ENCODE data around the gene SCN11A. TPM values are rescaled to one million over a fixed set of nuclear protein-coding genes. Genes with fewer than 3 reads are reported as not detected.

SCN11A gene
- total RNA-seq, 1 experiment from 2014 or later = not detected

GRCh38 chr3:39099738-39100499 lies 48.2 kb upstream of the SCN11A start:
- POLR2A ChIA-PET (ENCODE audit: unreplicated experiment) = no interaction called here
- Histone ChIP-seq H3K9me2 (ENCODE audit: insufficient read depth) (no peaks in the 10 kb centered on the region), H3F3A (ENCODE audit: insufficient read depth, low read depth) (peaks cover 7% of the 10 kb centered on the region; the same call in 1 of the 2 replicates), H4K20me1 (ENCODE audit: insufficient read depth) (peaks cover 11% of the 10 kb centered on the region; the same call in 1 of the 2 replicates), H3K9me3 (ENCODE audit: insufficient read depth, low read depth) (no peaks in the 10 kb centered on the region), H3K36me3 (ENCODE audit: low read depth) (peaks cover 3% of the 10 kb centered on the region), H3K4me3 (no peak overlapping the region), H3K4me1 (replicated peaks; ENCODE audit: insufficient read depth) (no peaks in the 10 kb centered on the region), H3K4me2 (no peak overlapping the region), H3K79me2 (ENCODE audit: low read depth) (peaks cover 6% of the 10 kb centered on the region; the same call in 1 of the 2 replicates), H2AFZ (no peak overlapping the region), H3K27ac (no peak overlapping the region), H3K27me3 (ENCODE audit: insufficient read depth, low read depth) (no peaks in the 10 kb centered on the region)
- TF ChIP-seq EZH2 (IDR thresholded peaks at IDR 0.05; ENCODE audit: low read depth) = no peak
- TF ChIP-seq CTCF (conservative IDR thresholded peaks at IDR 0.05) = no peak
- CTCF ChIA-PET = no interaction called here
- intact Hi-C loops (cut with micrococcal nuclease; ENCODE audit: unreplicated experiment) = no loop called here
- BruUV-seq (replicated peaks) = no TSS peak
- DNase-seq = no peak

- H3F3A ChIP-seq (ENCODE audit: insufficient read depth, low read depth) = peaks cover 7% of the 10 kb centered on the region; the same call in 1 of the 2 replicates
- no peaks in the 10 kb centered on the region for H3K27me3 ChIP-seq (ENCODE audit: insufficient read depth, low read depth)
- H3K4me2 ChIP-seq = no peak overlapping the region
- peaks cover 11% of the 10 kb centered on the region; the same call in 1 of the 2 replicates for H4K20me1 ChIP-seq (ENCODE audit: insufficient read depth)
- H3K79me2 ChIP-seq (ENCODE audit: low read depth) = 0 out of 2 replicates have a peak, but pooled peaks cover 2% of the 10 kb centered on the region
- H3K9me3 ChIP-seq (ENCODE audit: insufficient read depth, low read depth) = no peaks in the 10 kb centered on the region
- no peak overlapping the region for H3K4me3 ChIP-seq
- H3K4me1 ChIP-seq (replicated peaks; ENCODE audit: insufficient read depth) = no peaks in the 10 kb centered on the region
- H3K9me2 ChIP-seq (ENCODE audit: insufficient read depth) = no peaks in the 10 kb centered on the region
- no peak overlapping the region for H2AFZ ChIP-seq
- peaks cover 3% of the 10 kb centered on the region for H3K36me3 ChIP-seq (ENCODE audit: low read depth)
- no peak overlapping the region for H3K27ac ChIP-seq
- no TSS peak for BruUV-seq (replicated peaks)
- CTCF ChIA-PET = no interaction called here
- TF ChIP-seq EZH2 (IDR thresholded peaks at IDR 0.05; ENCODE audit: low read depth) (no peak), CTCF (conservative IDR thresholded peaks at IDR 0.05) (no peak)
- intact Hi-C loops (cut with micrococcal nuclease; ENCODE audit: unreplicated experiment) = no loop called here
- DNase-seq = no peak
- POLR2A ChIA-PET (ENCODE audit: unreplicated experiment) = no interaction called here
Measured at GRCh38 chr3:39099242-39099641, 47.5 kb upstream of the SCN11A start.

- H3K4me2 ChIP-seq = no peak overlapping the region
- peaks cover 7% of the 10 kb centered on the region; the same call in 1 of the 2 replicates for H3F3A ChIP-seq (ENCODE audit: insufficient read depth, low read depth)
- TF ChIP-seq CTCF (conservative IDR thresholded peaks at IDR 0.05) = no peak
- TF ChIP-seq EZH2 (IDR thresholded peaks at IDR 0.05; ENCODE audit: low read depth) = no peak
- peaks cover 11% of the 10 kb centered on the region; the same call in 1 of the 2 replicates for H4K20me1 ChIP-seq (ENCODE audit: insufficient read depth)
- no peaks in the 10 kb centered on the region for H3K79me2 ChIP-seq (ENCODE audit: low read depth)
- no peak overlapping the region for H3K4me3 ChIP-seq
- H3K9me2 ChIP-seq (ENCODE audit: insufficient read depth) = no peaks in the 10 kb centered on the region
- intact Hi-C loops (cut with micrococcal nuclease; ENCODE audit: unreplicated experiment) = no loop called here
- no peak overlapping the region for H2AFZ ChIP-seq
- H3K27ac ChIP-seq = no peak overlapping the region
- BruUV-seq (replicated peaks) = no TSS peak
- H3K9me3 ChIP-seq (ENCODE audit: insufficient read depth, low read depth) = no peaks in the 10 kb centered on the region
- H3K4me1 ChIP-seq (replicated peaks; ENCODE audit: insufficient read depth) = no peaks in the 10 kb centered on the region
- ChIA-PET POLR2A (ENCODE audit: unreplicated experiment) (no interaction called here), CTCF (no interaction called here)
- H3K27me3 ChIP-seq (ENCODE audit: insufficient read depth, low read depth) = no peaks in the 10 kb centered on the region
- DNase-seq = no peak
- H3K36me3 ChIP-seq (ENCODE audit: low read depth) = peaks cover 3% of the 10 kb centered on the region
Measured at GRCh38 chr3:39098473-39099000, 46.8 kb upstream of the SCN11A start.
